HepG2 (cell line): ENCODE measurements around the gene SMPX. TPM values are rescaled to one million over a fixed set of nuclear protein-coding genes. Genes with fewer than 3 reads are reported as not detected.

ENCODE experiments used
- ATAC-seq: fragments of 200-7000 bp; cut with Tn5 transposase; 3 replicates; pipeline ENCODE4 v1.9.1; 2020; ENCODE audit warnings: mild to moderate bottlenecking, moderate library complexity
- BruUV-seq: library from RNA; stranded (reverse); fragments of 400-500 nt; replicated peaks from 2 replicates; lab custom pipeline; 2021; lab: Mats Ljungman, UMichigan
- CTCF ChIA-PET: fragments of 300-600 bp; formaldehyde crosslinking; extraction: SDS; loops from one replicate; lab custom pipeline; 2021; ENCODE audit warnings: low total read pairs, inconsistent platforms, low intra/inter-chr PET ratio; lab: Yijun Ruan, JAX
- POLR2A ChIA-PET: fragments of 350-600 bp; sonication (Branson Sonifier 250); formaldehyde crosslinking; loops from one replicate; lab custom pipeline; 2020; ENCODE audit warnings: antibody characterized with exemption, inconsistent platforms; lab: Yijun Ruan, JAX
- DNase-seq: peaks from one replicate; pipeline ENCODE4 v3.0.0-alpha.2; 2015; ENCODE audit warnings: low spot score
- FAIRE-seq: peaks from 3 replicates; lab custom pipeline; 2011; peaks lifted over from hg19 to GRCh38; lab: Jason Lieb, UNC
- H2AFZ ChIP-seq: one replicate; pipeline ENCODE4 v1.6.1; 2011; ENCODE audit warnings: low read length, inconsistent platforms
- H3K27ac ChIP-seq: fragments of 300-600 bp; 3 replicates; pipeline ENCODE4 v1.8.0; 2011; ENCODE audit warnings: mixed run types, mild to moderate bottlenecking, mixed read lengths, low read length, inconsistent platforms; ENCODE audit not compliant: insufficient read depth; ENCODE audit errors: extremely low read length
- H3K27me3 ChIP-seq, 2 experiments: fragments of 200-600 bp in 1 of 2; 2 replicates in 1 of 2; 3 replicates in 1 of 2; pipeline versions ENCODE4 v1.6.0 to v1.8.0; 2011; ENCODE audit warnings: low read length in 2 of 2, mild to moderate bottlenecking in 2 of 2, moderate library complexity in 2 of 2, inconsistent platforms in 1 of 2; ENCODE audit not compliant: insufficient read depth in 2 of 2, control insufficient read depth in 1 of 2
- H3K36me3 ChIP-seq, 2 experiments: fragments of 200-600 bp in 1 of 2; replicated peaks in 1 of 2; 2 replicates in 1 of 2; 3 replicates in 1 of 2; pipeline versions ENCODE4 v1.5.1 to v1.8.0; 2011; ENCODE audit warnings: low read length in 2 of 2, inconsistent platforms in 1 of 2; ENCODE audit not compliant: insufficient read depth in 2 of 2, control insufficient read depth in 1 of 2
- H3K4me1 ChIP-seq: 2 replicates; pipeline ENCODE4 v1.5.1; 2012; ENCODE audit warnings: low read length, inconsistent platforms; ENCODE audit not compliant: insufficient read depth
- H3K4me2 ChIP-seq: 2 replicates; pipeline ENCODE4 v1.6.0; 2011; ENCODE audit warnings: low read depth, low read length, inconsistent platforms
- H3K4me3 ChIP-seq, 3 experiments: fragments of 200-600 bp in 1 of 3; sonication (generic), shearing (Covaris generic) in 1 of 3; replicated peaks in 1 of 3; 2 replicates each; pipeline ENCODE4 v1.5.1; 2011 to 2016; ENCODE audit warnings: low read length in 3 of 3, inconsistent platforms in 2 of 3, low read depth in 2 of 3, mild to moderate bottlenecking in 2 of 3, control low read depth in 1 of 3, mixed read lengths in 1 of 3; ENCODE audit not compliant: insufficient read depth in 1 of 3
- H3K79me2 ChIP-seq: one replicate; pipeline ENCODE4 v1.6.1; 2011; ENCODE audit warnings: low read length, inconsistent platforms; ENCODE audit not compliant: insufficient read depth
- H3K9ac ChIP-seq: 2 replicates; pipeline ENCODE4 v1.6.0; 2011; ENCODE audit warnings: mild to moderate bottlenecking, low read depth, low read length, inconsistent platforms; ENCODE audit not compliant: insufficient read depth
- H3K9me3 ChIP-seq: 2 replicates; pipeline ENCODE4 v1.5.1; 2012; ENCODE audit warnings: mild to moderate bottlenecking, low read length
- H4K20me1 ChIP-seq: 2 replicates; pipeline ENCODE4 v1.6.0; 2011; ENCODE audit warnings: inconsistent platforms, mild to moderate bottlenecking, low read length, moderate library complexity; ENCODE audit not compliant: insufficient read depth
- ARNT2 ChIP-seq: sonication (generic); formaldehyde crosslinking; IDR thresholded peaks from 2 replicates; pipeline ENCODE4 v1.8.0; 2022; ENCODE audit warnings: mild to moderate bottlenecking, low read depth, missing genetic modification reagents, moderate library complexity
- BHLHE40 ChIP-seq: IDR thresholded peaks from 2 replicates; pipeline ENCODE4 v1.6.1; 2011; ENCODE audit warnings: low read length, improper control_type of control experiment
- CCAR2 ChIP-seq: fragments of 200-400 bp; formaldehyde crosslinking; optimal IDR thresholded peaks from 2 replicates; pipeline ENCODE3; 2018; ENCODE audit warnings: low read depth, mild to moderate bottlenecking, low read length, moderate library complexity
- FLYWCH1 ChIP-seq: sonication (generic); formaldehyde crosslinking; IDR thresholded peaks from 2 replicates; pipeline ENCODE4 v1.8.1; 2023; ENCODE audit warnings: mild to moderate bottlenecking, missing genetic modification reagents
- GFI1 ChIP-seq: sonication (generic); formaldehyde crosslinking; IDR thresholded peaks from 2 replicates; pipeline ENCODE4 v1.5.0; 2020; ENCODE audit warnings: missing genetic modification reagents, mild to moderate bottlenecking, borderline replicate concordance
- KMT2A ChIP-seq: sonication (generic); formaldehyde crosslinking; IDR thresholded peaks from 2 replicates; pipeline ENCODE4 v1.4.0; 2020; ENCODE audit warnings: missing genetic modification reagents
- RFXANK ChIP-seq: IDR thresholded peaks from 2 replicates; pipeline ENCODE4 v1.6.1; 2016
- SNAI1 ChIP-seq: sonication (generic); formaldehyde crosslinking; IDR thresholded peaks from 2 replicates; pipeline ENCODE4 v1.5.0; 2020; ENCODE audit warnings: mild to moderate bottlenecking, missing genetic modification reagents, borderline replicate concordance
- SOX6 ChIP-seq, 2 experiments: fragments of 450-650 bp in 1 of 2; sonication (generic) in 1 of 2; formaldehyde crosslinking in 1 of 2; IDR thresholded peaks; 2 replicates each; pipeline versions ENCODE4 v1.4.0 to v1.6.1; 2017 to 2020; ENCODE audit warnings: antibody characterized with exemption in 1 of 2, mild to moderate bottlenecking in 1 of 2, missing genetic modification reagents in 1 of 2
- THYN1 ChIP-seq: sonication (generic); formaldehyde crosslinking; IDR thresholded peaks from 2 replicates; pipeline ENCODE4 v1.8.1; 2023; ENCODE audit warnings: low read depth, mild to moderate bottlenecking, moderate library complexity, missing genetic modification reagents, borderline replicate concordance
- ZFP82 ChIP-seq: sonication (generic); formaldehyde crosslinking; IDR thresholded peaks from 2 replicates; pipeline ENCODE4 v1.5.1; 2020; ENCODE audit warnings: mild to moderate bottlenecking, missing genetic modification reagents, borderline replicate concordance
- ZNF207 ChIP-seq: fragments of 450-650 bp; IDR thresholded peaks from 2 replicates; pipeline ENCODE4 v1.6.1; 2016; ENCODE audit warnings: antibody characterized with exemption, borderline replicate concordance
- ZNF30 ChIP-seq: sonication (generic); formaldehyde crosslinking; IDR thresholded peaks from 2 replicates; pipeline ENCODE4 v1.5.0; 2020; ENCODE audit warnings: mild to moderate bottlenecking, missing genetic modification reagents
- ZNF543 ChIP-seq: sonication (generic); formaldehyde crosslinking; IDR thresholded peaks from 2 replicates; pipeline ENCODE4 v1.4.0; 2020; ENCODE audit warnings: mild to moderate bottlenecking, missing genetic modification reagents
- ZNF546 ChIP-seq: sonication (generic); formaldehyde crosslinking; conservative IDR thresholded peaks from 2 replicates; pipeline ENCODE4 v1.8.1; 2023; ENCODE audit warnings: mild to moderate bottlenecking, missing genetic modification reagents
- ZNF557 ChIP-seq: sonication (generic); formaldehyde crosslinking; IDR thresholded peaks from 2 replicates; pipeline ENCODE4 v1.4.0; 2020; ENCODE audit warnings: missing genetic modification reagents
- ZNF772 ChIP-seq: sonication (generic); formaldehyde crosslinking; IDR thresholded peaks from 2 replicates; pipeline ENCODE4 v1.5.0; 2020; ENCODE audit warnings: mild to moderate bottlenecking, missing genetic modification reagents
- WGBS: methylation state at CpG from one replicate; pipeline ENCODE4 v1.1.6; 2017; ENCODE audit warnings: low lambda C conversion rate; 5-methylcytosine and 5-hydroxymethylcytosine counted together
- in situ Hi-C: cut with HindIII; loops from 2 replicates; pipeline ENCODE4 v1.10.0; 2017; ENCODE audit warnings: low pct_unique_long_range_greater_than_20kb; ENCODE audit not compliant: extremely low pct_ligation_motif_present
- intact Hi-C: fragments of 100-400 bp; cut with micrococcal nuclease; formaldehyde crosslinking; loops from one replicate; pipeline ENCODE4 v1.10.0; 2022; ENCODE audit not compliant: unreplicated experiment
- polyA plus RNA-seq, 8 experiments: library from polyadenylated mRNA; depleted of rRNA in 3 of 8; stranded (reverse) in 7 of 8; unstranded in 1 of 8; fragments of >200 nt; fragmentation: Illumina TruSeq in 4 of 8; extraction: Trizol in 4 of 8; gene quantifications; 2 replicates each; pipeline versions ENCODE4 v1.2.1 to v1.2.3, GENCODE V29; 2011 to 2016; ENCODE audit warnings: low read depth in 4 of 8, missing spikeins in 1 of 8, mixed read lengths in 1 of 8; ENCODE audit not compliant: insufficient read depth in 1 of 8
- total RNA-seq, 5 experiments: library from RNA; depleted of rRNA; stranded (reverse); fragments of >200 nt; fragmentation: Illumina TruSeq; extraction: Trizol; gene quantifications; 2 replicates each; pipeline ENCODE4 v1.2.3, GENCODE V29; 2016; ENCODE audit warnings: low read depth in 1 of 5
- TF ChIP-seq, protein P1 (sequence below): sonication (generic); formaldehyde crosslinking; IDR thresholded peaks from 2 replicates; pipeline ENCODE4 v1.8.0; 2022; ENCODE audit warnings: missing genetic modification reagents, mild to moderate bottlenecking, borderline replicate concordance
- TF ChIP-seq, protein P2 (sequence below): sonication (generic); formaldehyde crosslinking; IDR thresholded peaks from 2 replicates; pipeline ENCODE4 v1.5.0; 2020; ENCODE audit warnings: mild to moderate bottlenecking, low read depth, missing genetic modification reagents, borderline replicate concordance
- TF ChIP-seq, protein P3 (sequence below): sonication (generic); formaldehyde crosslinking; IDR thresholded peaks from 2 replicates; pipeline ENCODE4 v1.5.0; 2020; ENCODE audit warnings: missing genetic modification reagents

SMPX gene
- total and polyA plus RNA-seq, 2 of the 13 experiments (the other 11 are each of a cell fraction or from before 2014, with no cell fraction given), result 0.95 to 1.8 TPM

DNA sequence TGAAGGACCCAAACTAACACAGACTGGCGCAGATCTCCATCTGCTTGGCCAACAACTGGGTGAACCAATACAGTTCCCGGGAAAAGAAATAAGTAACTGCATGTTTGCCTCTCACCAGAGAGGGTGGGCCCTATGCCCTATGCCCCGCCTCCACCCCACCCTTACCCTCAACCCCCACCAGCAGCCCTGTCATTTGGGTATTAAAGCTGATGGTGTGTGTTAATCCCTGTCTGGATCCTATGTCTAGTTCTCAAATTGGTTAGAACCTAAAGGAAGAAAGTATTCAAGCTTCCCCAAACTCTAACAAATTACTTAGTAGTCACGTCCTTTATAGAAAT is 19.0 kb downstream of the SMPX start:
- CTCF ChIA-PET, result no interaction called here

DNA sequence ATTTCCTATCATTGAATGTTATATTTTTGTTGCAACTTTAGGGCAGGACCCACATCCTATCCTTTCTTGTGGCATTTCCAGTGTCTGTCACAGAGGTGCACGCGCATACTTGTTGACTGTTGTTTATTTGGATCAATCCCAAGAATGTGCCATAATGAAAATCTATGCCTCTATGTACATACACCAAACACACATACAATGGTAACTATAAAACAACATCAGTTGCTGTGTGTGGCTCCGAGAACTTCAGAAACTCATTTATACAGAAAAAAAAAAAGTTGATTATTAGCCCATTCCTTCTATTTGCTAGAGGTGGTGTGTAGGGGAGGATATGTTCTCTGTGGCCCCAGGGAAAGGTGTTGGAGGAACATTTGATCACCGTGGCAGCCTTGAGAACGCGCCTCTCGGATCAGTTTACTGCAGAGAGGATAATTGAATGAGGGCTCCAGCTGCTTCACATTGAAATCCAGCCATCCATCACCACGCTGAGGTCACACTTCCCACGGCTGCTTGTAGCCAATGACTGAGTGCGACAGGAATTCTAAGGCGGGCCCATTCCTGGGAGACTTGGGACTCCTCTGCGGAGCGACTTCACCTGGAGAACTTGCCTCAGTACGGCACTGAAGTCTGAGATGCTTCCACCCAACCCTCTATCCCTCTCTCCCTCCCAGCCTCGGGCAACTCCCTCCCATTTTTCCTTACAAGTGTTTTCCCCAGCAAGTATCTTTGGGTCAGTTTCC is 19.5 kb downstream of the SMPX start:
- Histone ChIP-seq H3K4me1 (peaks cover 48% of the 10 kb centered on the region), H3K27ac (no peak overlapping the region), H3K27me3 (no peaks in the 10 kb centered on the region), H4K20me1 (no peaks in the 10 kb centered on the region), H3K4me3 (no peak overlapping the region), H2AFZ (no peak overlapping the region), H3K36me3 (no peaks in the 10 kb centered on the region), H3K4me2 (no peak overlapping the region), H3K9ac (no peak overlapping the region), H3K79me2 (no peaks in the 10 kb centered on the region), H3K9me3 (no peaks in the 10 kb centered on the region)
- in situ Hi-C loops (loop anchor here (25.0 kb wide), 1 partner anchor 1201 kb away; no protein-coding TSS in a partner anchor), intact Hi-C loops (no loop called here)
- ChIA-PET POLR2A (no interaction called here), CTCF (no interaction called here)
- no TSS peak for BruUV-seq
- 97% methylated on average over 7 of the region's 15 CpGs for WGBS
- FAIRE-seq, result no peak
- no peak for ATAC-seq
- DNase-seq, result no peak
- no peak for TF ChIP-seq ZNF772 (CRISPR knock-in tag)
- no peak for TF ChIP-seq THYN1 (CRISPR knock-in tag)
- TF ChIP-seq ZNF207, result no peak
- no peak for TF ChIP-seq ZNF546 (CRISPR knock-in tag)
- no peak for TF ChIP-seq ZFP82 (CRISPR knock-in tag)
- TF ChIP-seq CCAR2, result no peak
- TF ChIP-seq, protein P1, sequence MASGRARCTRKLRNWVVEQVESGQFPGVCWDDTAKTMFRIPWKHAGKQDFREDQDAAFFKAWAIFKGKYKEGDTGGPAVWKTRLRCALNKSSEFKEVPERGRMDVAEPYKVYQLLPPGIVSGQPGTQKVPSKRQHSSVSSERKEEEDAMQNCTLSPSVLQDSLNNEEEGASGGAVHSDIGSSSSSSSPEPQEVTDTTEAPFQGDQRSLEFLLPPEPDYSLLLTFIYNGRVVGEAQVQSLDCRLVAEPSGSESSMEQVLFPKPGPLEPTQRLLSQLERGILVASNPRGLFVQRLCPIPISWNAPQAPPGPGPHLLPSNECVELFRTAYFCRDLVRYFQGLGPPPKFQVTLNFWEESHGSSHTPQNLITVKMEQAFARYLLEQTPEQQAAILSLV (CRISPR knock-in tag), result no peak
- no peak for TF ChIP-seq ZNF557 (CRISPR knock-in tag)
- TF ChIP-seq BHLHE40, result no peak
- no peak for TF ChIP-seq KMT2A (CRISPR knock-in tag)
- TF ChIP-seq FLYWCH1 (CRISPR knock-in tag), result no peak
- no peak for TF ChIP-seq SNAI1

More for the DNA sequence above, 19.0 kb downstream of the SMPX start:
- H3K4me2 ChIP-seq, result no peak overlapping the region
- no peak overlapping the region for H3K4me3 ChIP-seq
- in situ Hi-C loops, result loop anchor here (25.0 kb wide), 1 partner anchor 1202 kb away; no protein-coding TSS in a partner anchor
- no peak for DNase-seq
- no peak overlapping the region for H3K27ac ChIP-seq
- H4K20me1 ChIP-seq, result no peaks in the 10 kb centered on the region
- no peaks in the 10 kb centered on the region for H3K27me3 ChIP-seq
- no TSS peak for BruUV-seq
- no peak for ATAC-seq
- peaks cover 43% of the 10 kb centered on the region for H3K4me1 ChIP-seq
- no peaks in the 10 kb centered on the region for H3K9me3 ChIP-seq
- no peaks in the 10 kb centered on the region for H3K79me2 ChIP-seq
- 99% methylated on average over 4 of the region's 4 CpGs for WGBS
- no peak for FAIRE-seq
- TF ChIP-seq ZNF30 (CRISPR knock-in tag), result no peak
- TF ChIP-seq ARNT2, result no peak
- no peak for TF ChIP-seq ZNF543 (CRISPR knock-in tag)
- TF ChIP-seq SOX6 (IDR thresholded peaks at IDR 0.05), result no peak
- no peak for TF ChIP-seq SOX6 (CRISPR knock-in tag; IDR thresholded peaks at IDR 0.05)
- TF ChIP-seq, protein P2, sequence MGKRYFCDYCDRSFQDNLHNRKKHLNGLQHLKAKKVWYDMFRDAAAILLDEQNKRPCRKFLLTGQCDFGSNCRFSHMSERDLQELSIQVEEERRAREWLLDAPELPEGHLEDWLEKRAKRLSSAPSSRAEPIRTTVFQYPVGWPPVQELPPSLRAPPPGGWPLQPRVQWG, result no peak
- no peak for TF ChIP-seq GFI1 (CRISPR knock-in tag)
- no peak for TF ChIP-seq RFXANK (CRISPR knock-in tag)
- TF ChIP-seq, protein P3, sequence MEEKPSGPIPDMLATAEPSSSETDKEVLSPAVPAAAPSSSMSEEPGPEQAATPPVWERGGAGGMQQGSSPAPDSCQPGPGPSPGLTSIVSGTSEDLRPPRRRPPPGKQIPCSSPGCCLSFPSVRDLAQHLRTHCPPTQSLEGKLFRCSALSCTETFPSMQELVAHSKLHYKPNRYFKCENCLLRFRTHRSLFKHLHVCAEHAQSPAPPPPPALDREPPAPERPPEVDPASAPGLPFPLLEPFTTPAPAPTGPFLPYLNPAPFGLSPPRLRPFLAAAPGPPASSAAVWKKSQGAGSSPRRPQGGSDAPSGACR (CRISPR knock-in tag), result no peak
- TF ChIP-seq, all 625 proteins: peak for 0
- intact Hi-C loops, result no loop called here
- H3K9ac ChIP-seq, result no peak overlapping the region
- POLR2A ChIA-PET, result no interaction called here
- no peak overlapping the region for H2AFZ ChIP-seq
- no peaks in the 10 kb centered on the region for H3K36me3 ChIP-seq
